GM18909 (cell line): Measurements from ENCODE around the gene ZNF277.

Experiments used
- ATAC-seq: cut with Tn5 transposase; IDR thresholded peaks from one replicate; pipeline ENCODE4 v1.9.1; 2021; ENCODE audit warnings: mild to moderate bottlenecking; ENCODE audit not compliant: unreplicated experiment, poor library complexity

The ZNF277 gene

GRCh38 chr7:112336936-112337576 lies 130.6 kb downstream of the ZNF277 start:
- no peak for ATAC-seq

GRCh38 chr7:112337892-112338291 lies 131.4 kb downstream of the ZNF277 start:
- ATAC-seq: no peak

GRCh38 chr7:112338786-112339185 lies 132.3 kb downstream of the ZNF277 start:
- ATAC-seq: no peak

GRCh38 chr7:112341464-112341863 lies 135.0 kb downstream of the ZNF277 start:
- no peak for ATAC-seq

- no peak for ATAC-seq
These were observed 140.0 kb downstream of the ZNF277 start for GRCh38 chr7:112346381-112347060.

- no peak for ATAC-seq
These were observed 140.6 kb downstream of the ZNF277 start for GRCh38 chr7:112347088-112347487.

- ATAC-seq: no peak
These were observed 144.1 kb downstream of the ZNF277 start for GRCh38 chr7:112350585-112350984.

- ATAC-seq: no peak
These were observed 150.1 kb downstream of the ZNF277 start for GRCh38 chr7:112356596-112356995.

GRCh38 chr7:112357136-112357535 lies 150.6 kb downstream of the ZNF277 start:
- no peak for ATAC-seq

GRCh38 chr7:112358513-112358912 lies 152.0 kb downstream of the ZNF277 start:
- no peak for ATAC-seq

- ATAC-seq: no peak
These were observed 152.6 kb downstream of the ZNF277 start for GRCh38 chr7:112359086-112359485.

- no peak for ATAC-seq
These were observed 154.2 kb downstream of the ZNF277 start for GRCh38 chr7:112360681-112361080.

GRCh38 chr7:112361154-112361553 lies 154.7 kb downstream of the ZNF277 start:
- no peak for ATAC-seq

GRCh38 chr7:112362053-112362650 lies 155.7 kb downstream of the ZNF277 start:
- no peak for ATAC-seq

GRCh38 chr7:112362731-112363131 lies 156.2 kb downstream of the ZNF277 start:
- no peak for ATAC-seq

GRCh38 chr7:112364388-112364787 lies 157.9 kb downstream of the ZNF277 start:
- ATAC-seq: no peak

- no peak for ATAC-seq
These were observed 159.1 kb downstream of the ZNF277 start for GRCh38 chr7:112365551-112365950.

- ATAC-seq: no peak
These were observed 160.4 kb downstream of the ZNF277 start for GRCh38 chr7:112366886-112367285.

- ATAC-seq: no peak
These were observed 163.9 kb downstream of the ZNF277 start for GRCh38 chr7:112370436-112370835.

- no peak for ATAC-seq
These were observed 165.2 kb downstream of the ZNF277 start for GRCh38 chr7:112371701-112372100.

GRCh38 chr7:112372101-112372500 lies 165.6 kb downstream of the ZNF277 start:
- no peak for ATAC-seq

- ATAC-seq: no peak
These were observed 171.1 kb downstream of the ZNF277 start for GRCh38 chr7:112377593-112377992.
